Ishikawa (cell line): ENCODE measurements around the gene EEPD1.

Experiments
- CREB1 ChIP-seq: IDR thresholded peaks from 2 replicates; pipeline ENCODE4 v1.6.1; 2012; ENCODE audit warnings: low read depth
- EGR1 ChIP-seq: IDR thresholded peaks from 2 replicates; pipeline ENCODE4 v1.6.1; 2012
- FOXM1 ChIP-seq: IDR thresholded peaks from 2 replicates; pipeline ENCODE4 v1.6.1; 2012; ENCODE audit warnings: low read depth, borderline replicate concordance
- MAX ChIP-seq: IDR thresholded peaks from 2 replicates; pipeline ENCODE4 v1.6.1; 2012
- RAD21 ChIP-seq: IDR thresholded peaks from 2 replicates; pipeline ENCODE4 v1.6.1; 2012; ENCODE audit warnings: low read depth
- TAF1 ChIP-seq: IDR thresholded peaks from 2 replicates; pipeline ENCODE4 v1.6.1; 2012; ENCODE audit warnings: low read depth, mild to moderate bottlenecking
- TCF12 ChIP-seq: IDR thresholded peaks from 2 replicates; pipeline ENCODE4 v1.6.1; 2012; ENCODE audit warnings: low read depth
- TEAD4 ChIP-seq: IDR thresholded peaks from 2 replicates; pipeline ENCODE4 v1.6.1; 2012
- TF ChIP-seq, protein P1 (sequence below): IDR thresholded peaks from 2 replicates; pipeline ENCODE4 v1.6.1; 2012; ENCODE audit warnings: low read depth, mild to moderate bottlenecking

DNA sequence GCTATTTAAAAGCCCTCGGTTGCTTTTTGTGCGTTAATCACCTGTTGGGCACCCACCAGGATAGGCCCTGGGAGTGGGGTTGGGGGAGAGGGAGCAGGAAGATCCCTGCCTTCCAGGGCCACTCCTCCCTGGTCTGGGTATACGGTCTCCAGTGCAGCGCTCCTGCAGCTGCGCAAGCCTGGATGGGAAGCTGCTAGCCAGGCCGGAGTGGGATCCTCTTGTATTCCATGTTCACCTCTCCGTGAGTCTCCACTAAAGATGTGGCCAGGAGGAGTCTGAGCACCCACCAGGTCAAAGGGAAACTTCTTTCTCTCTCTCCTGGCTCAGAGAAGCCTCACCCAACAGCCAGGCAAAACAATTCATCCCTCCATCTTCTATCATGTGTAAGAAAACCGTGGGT is 157.8 kb downstream of the EEPD1 start:
- TF ChIP-seq EGR1: no peak
- TF ChIP-seq FOXM1: no peak
- TF ChIP-seq TEAD4: no peak
- TF ChIP-seq RAD21: no peak
- no peak for TF ChIP-seq TAF1
- TF ChIP-seq MAX: no peak
- TF ChIP-seq TCF12: no peak
- TF ChIP-seq CREB1: no peak
- TF ChIP-seq, protein P1, sequence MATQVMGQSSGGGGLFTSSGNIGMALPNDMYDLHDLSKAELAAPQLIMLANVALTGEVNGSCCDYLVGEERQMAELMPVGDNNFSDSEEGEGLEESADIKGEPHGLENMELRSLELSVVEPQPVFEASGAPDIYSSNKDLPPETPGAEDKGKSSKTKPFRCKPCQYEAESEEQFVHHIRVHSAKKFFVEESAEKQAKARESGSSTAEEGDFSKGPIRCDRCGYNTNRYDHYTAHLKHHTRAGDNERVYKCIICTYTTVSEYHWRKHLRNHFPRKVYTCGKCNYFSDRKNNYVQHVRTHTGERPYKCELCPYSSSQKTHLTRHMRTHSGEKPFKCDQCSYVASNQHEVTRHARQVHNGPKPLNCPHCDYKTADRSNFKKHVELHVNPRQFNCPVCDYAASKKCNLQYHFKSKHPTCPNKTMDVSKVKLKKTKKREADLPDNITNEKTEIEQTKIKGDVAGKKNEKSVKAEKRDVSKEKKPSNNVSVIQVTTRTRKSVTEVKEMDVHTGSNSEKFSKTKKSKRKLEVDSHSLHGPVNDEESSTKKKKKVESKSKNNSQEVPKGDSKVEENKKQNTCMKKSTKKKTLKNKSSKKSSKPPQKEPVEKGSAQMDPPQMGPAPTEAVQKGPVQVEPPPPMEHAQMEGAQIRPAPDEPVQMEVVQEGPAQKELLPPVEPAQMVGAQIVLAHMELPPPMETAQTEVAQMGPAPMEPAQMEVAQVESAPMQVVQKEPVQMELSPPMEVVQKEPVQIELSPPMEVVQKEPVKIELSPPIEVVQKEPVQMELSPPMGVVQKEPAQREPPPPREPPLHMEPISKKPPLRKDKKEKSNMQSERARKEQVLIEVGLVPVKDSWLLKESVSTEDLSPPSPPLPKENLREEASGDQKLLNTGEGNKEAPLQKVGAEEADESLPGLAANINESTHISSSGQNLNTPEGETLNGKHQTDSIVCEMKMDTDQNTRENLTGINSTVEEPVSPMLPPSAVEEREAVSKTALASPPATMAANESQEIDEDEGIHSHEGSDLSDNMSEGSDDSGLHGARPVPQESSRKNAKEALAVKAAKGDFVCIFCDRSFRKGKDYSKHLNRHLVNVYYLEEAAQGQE: no peak
